Left lung (tissue), 14 donors: ENCODE results near the gene CLK4. TPM values are rescaled to one million over a fixed set of nuclear protein-coding genes. Genes with fewer than 3 reads are reported as not detected.

Experiments used
- ATAC-seq: fragments of 200-7000 bp; cut with Tn5 transposase; one replicate; pipeline ENCODE4 v1.9.1; 2020; ENCODE audit warnings: moderate library complexity
- DNase-seq, 4 donors: peaks; one replicate each; pipeline ENCODE4 v3.0.0-alpha.2; 2013 to 2020
- H3K27ac ChIP-seq, 2 donors: fragments of 200-600 bp; sonication (generic) in 1 of 2; one replicate each; pipeline versions ENCODE4 v1.5.0 to v1.8.0; 2020 to 2021
- H3K27me3 ChIP-seq, 2 donors: fragments of 200-600 bp; sonication (generic) in 1 of 2; one replicate each; pipeline versions ENCODE4 v1.5.0 to v1.8.0; 2020 to 2021
- H3K36me3 ChIP-seq, 2 donors: fragments of 200-600 bp; sonication (generic) in 1 of 2; one replicate each; pipeline versions ENCODE4 v1.5.0 to v1.8.0; 2020 to 2021
- H3K4me1 ChIP-seq, 2 donors: fragments of 200-600 bp; one replicate each; pipeline ENCODE4 v1.8.0; 2021
- H3K4me3 ChIP-seq, 2 donors: fragments of 200-600 bp; sonication (generic) in 1 of 2; one replicate each; pipeline versions ENCODE4 v1.5.0 to v1.8.0; 2020 to 2021; ENCODE audit warnings: mild to moderate bottlenecking in 1 of 2
- H3K9me3 ChIP-seq, 2 donors: fragments of 200-600 bp; sonication (generic) in 1 of 2; one replicate each; pipeline versions ENCODE4 v1.5.0 to v1.8.0; 2020 to 2021
- intact Hi-C, 2 donors: fragments of 100-400 bp; cut with DNase I; formaldehyde crosslinking; loops; one replicate each; pipeline versions ENCODE4 v1.11.2 to v1.14.2; 2022
- long read RNA-seq, 12 donors: library from polyadenylated mRNA in 2 of 12; unstranded in 2 of 12; transcript quantifications; one replicate each; pipeline ENCODE4 v2.0.0 and lab custom pipeline, GENCODE V29; 2019 to 2026
- polyA plus RNA-seq, 6 donors: library from polyadenylated mRNA; unstranded; fragments of 120-200 nt; gene quantifications; one replicate each; pipeline ENCODE4 v1.2.1, GENCODE V29; 2013; ENCODE audit not compliant: insufficient read length in 6 of 6
- total RNA-seq, 2 donors: library from RNA; stranded (reverse); fragmentation: NEBNext Ultra II Directional; extraction: Animal tissue kit (Norgen Biotek cat#: 25700); gene quantifications; one replicate each; pipeline ENCODE4 v1.2.1, GENCODE V29; 2021
- TF ChIP-seq, protein P1 (sequence below), 2 donors: fragments of 200-600 bp; sonication (generic) in 1 of 2; IDR thresholded peaks; one replicate each; pipeline versions ENCODE4 v1.5.0 to v1.8.0; 2021; ENCODE audit warnings: antibody characterized with exemption in 2 of 2
- donor health status: DM: no; HTN: yes; CAD: no.
- donor health status: DM: no; HTN: no; CAD: no.

Gene CLK4
- total RNA-seq, result 10 to 100 TPM; 21.0 to 26.8 TPM
- polyA plus RNA-seq, result 10 to 100 TPM; 68.7 to 95.2 (median 77.6) TPM
- long read RNA-seq, donor 1, transcript CLK4-208 (2 exons, 1,690 nt), result minor isoform, 7 of 35 reads
- long read RNA-seq, donor 1, transcript CLK4-201 (13 exons, 2,568 nt), result major isoform, 11 of 35 reads
- long read RNA-seq, donor 1, partial matches to known transcripts, result 13 of 35 reads
- long read RNA-seq, donor 1, other reads (novel, unspliced or antisense), result 0 of 35 reads
- long read RNA-seq, donor 2, transcript CLK4-208 (2 exons, 1,690 nt), result major isoform, 10 of 29 reads
- long read RNA-seq, donor 2, partial matches to known transcripts, result 11 of 29 reads
- long read RNA-seq, donor 2, other reads (novel, unspliced or antisense), result 0 of 29 reads
- long read RNA-seq, donor 3, partial matches to known transcripts, result 11 of 21 reads
- long read RNA-seq, donor 3, other reads (novel, unspliced or antisense), result 0 of 21 reads
- long read RNA-seq, donor 4, partial matches to known transcripts, result 1 of 6 reads
- long read RNA-seq, donor 4, other reads (novel, unspliced or antisense), result 2 of 6 reads
- long read RNA-seq, donor 5, transcript CLK4-208 (2 exons, 1,690 nt), result major isoform, 5 of 14 reads
- long read RNA-seq, donor 5, partial matches to known transcripts, result 0 of 14 reads
- long read RNA-seq, donor 5, other reads (novel, unspliced or antisense), result 0 of 14 reads
- long read RNA-seq, donor 6, transcript CLK4-201 (13 exons, 2,568 nt), result major isoform, 5 of 26 reads
- long read RNA-seq, donor 6, transcript CLK4-208 (2 exons, 1,690 nt), result major isoform, 5 of 26 reads
- long read RNA-seq, donor 6, partial matches to known transcripts, result 12 of 26 reads
- long read RNA-seq, donor 6, other reads (novel, unspliced or antisense), result 0 of 26 reads
- long read RNA-seq, donor 7, transcript CLK4-201 (13 exons, 2,568 nt), result major isoform, 18 of 33 reads
- long read RNA-seq, donor 7, partial matches to known transcripts, result 13 of 33 reads
- long read RNA-seq, donor 7, other reads (novel, unspliced or antisense), result 0 of 33 reads
- long read RNA-seq, donor 8, transcript CLK4-201 (13 exons, 2,568 nt), result major isoform, 6 of 18 reads
- long read RNA-seq, donor 8, partial matches to known transcripts, result 0 of 18 reads
- long read RNA-seq, donor 8, other reads (novel, unspliced or antisense), result 0 of 18 reads
- long read RNA-seq, donor 9, result 0 reads
- long read RNA-seq, donor 10, result 0 reads
- long read RNA-seq, donor 11, transcript CLK4-208 (2 exons, 1,690 nt), result major isoform, 5 of 14 reads
- long read RNA-seq, donor 11, partial matches to known transcripts, result 6 of 14 reads
- long read RNA-seq, donor 11, other reads (novel, unspliced or antisense), result 0 of 14 reads
- long read RNA-seq, donor 12, partial matches to known transcripts, result 13 of 20 reads
- long read RNA-seq, donor 12, other reads (novel, unspliced or antisense), result 0 of 20 reads

DNA sequence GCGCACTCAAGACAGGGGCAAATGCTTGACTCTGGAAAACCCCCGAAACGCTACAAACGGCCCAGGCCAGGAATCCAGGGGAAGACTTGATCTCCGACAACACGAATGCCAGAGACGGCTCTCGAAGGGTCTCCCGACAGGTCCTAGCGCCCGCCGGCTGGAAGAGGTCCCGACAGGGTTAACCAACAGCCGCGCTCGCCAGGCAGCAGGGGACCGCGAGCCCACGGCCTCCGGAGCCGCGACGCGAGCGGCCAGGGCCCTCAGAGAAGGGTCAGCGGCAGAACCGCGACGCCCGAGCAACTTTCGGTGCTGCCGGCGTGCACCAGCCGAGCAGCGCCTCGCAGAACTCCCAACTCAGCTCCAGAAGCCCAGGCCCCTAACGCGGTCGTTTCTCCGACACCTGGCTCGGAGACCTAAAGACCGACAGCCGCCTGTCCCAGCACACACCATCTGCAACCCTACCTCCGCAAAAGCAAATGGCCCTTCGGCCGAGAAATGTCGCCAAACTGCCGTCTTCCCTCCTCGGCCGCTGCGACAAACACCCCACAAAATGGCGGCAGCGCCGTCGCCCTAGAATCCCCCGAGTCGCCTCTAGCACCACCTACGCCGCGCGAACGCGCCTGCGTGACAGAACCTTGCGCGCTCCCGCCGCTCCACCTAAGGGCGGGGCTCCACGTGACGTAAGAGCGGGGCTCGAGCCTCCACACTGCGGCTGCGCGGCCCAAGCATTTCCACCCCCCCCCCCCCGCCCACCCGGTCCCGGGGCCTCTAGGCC, at the start of gene CLK4:
Gene CLK4 (minus strand): TSS at position 567 of the 775 bp plus-strand sequence. CDS start 3,634 bp downstream, outside the sequence.
- peaks cover 18 to 35% of the 10 kb centered on the region in 2 donors for H3K4me1 ChIP-seq
- no peaks in the 10 kb centered on the region for H3K27me3 ChIP-seq
- H3K4me3 ChIP-seq, result peak within 1 kb of the TSS; percentile 66 to 87
- H3K36me3 ChIP-seq, result peaks cover 0 to 14% of the 10 kb centered on the region in 2 donors
- TF ChIP-seq, protein P1, sequence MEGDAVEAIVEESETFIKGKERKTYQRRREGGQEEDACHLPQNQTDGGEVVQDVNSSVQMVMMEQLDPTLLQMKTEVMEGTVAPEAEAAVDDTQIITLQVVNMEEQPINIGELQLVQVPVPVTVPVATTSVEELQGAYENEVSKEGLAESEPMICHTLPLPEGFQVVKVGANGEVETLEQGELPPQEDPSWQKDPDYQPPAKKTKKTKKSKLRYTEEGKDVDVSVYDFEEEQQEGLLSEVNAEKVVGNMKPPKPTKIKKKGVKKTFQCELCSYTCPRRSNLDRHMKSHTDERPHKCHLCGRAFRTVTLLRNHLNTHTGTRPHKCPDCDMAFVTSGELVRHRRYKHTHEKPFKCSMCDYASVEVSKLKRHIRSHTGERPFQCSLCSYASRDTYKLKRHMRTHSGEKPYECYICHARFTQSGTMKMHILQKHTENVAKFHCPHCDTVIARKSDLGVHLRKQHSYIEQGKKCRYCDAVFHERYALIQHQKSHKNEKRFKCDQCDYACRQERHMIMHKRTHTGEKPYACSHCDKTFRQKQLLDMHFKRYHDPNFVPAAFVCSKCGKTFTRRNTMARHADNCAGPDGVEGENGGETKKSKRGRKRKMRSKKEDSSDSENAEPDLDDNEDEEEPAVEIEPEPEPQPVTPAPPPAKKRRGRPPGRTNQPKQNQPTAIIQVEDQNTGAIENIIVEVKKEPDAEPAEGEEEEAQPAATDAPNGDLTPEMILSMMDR (IDR thresholded peaks at IDR 0.05), result no peak
- no peaks in the 10 kb centered on the region for H3K9me3 ChIP-seq
- intact Hi-C loops, result no loop called here
- peak; percentile 93 to 100 (median 98) for DNase-seq
- H3K27ac ChIP-seq, result peak within 1 kb of the TSS; percentile 94
- peak; percentile 97 for ATAC-seq

DNA sequence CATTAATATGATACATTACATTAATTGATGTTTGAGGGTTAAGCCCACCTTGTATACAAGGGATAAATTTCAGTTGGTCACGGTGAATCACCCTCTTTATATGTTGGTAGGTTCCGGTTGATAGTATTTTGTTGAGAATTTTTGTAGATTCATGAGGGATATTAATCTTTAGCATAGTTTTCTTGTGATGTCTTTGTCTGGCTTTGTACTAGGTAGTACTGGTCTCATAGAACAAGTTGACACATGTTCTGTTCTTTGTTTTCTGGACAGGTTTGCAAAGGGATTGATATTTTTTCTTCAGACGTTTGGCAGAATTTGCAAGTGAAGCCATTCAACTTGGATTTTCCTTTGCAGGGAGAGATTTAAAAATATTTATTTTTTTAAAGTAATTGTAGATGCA, 49.1 kb upstream of the CLK4 start:
- TF ChIP-seq, protein P1 (IDR thresholded peaks at IDR 0.05), result no peak
- no peak overlapping the region for H3K27ac ChIP-seq
- no peak for ATAC-seq
- H3K4me1 ChIP-seq, result peaks cover 3 to 12% of the 10 kb centered on the region in 2 donors
- no peaks in the 10 kb centered on the region for H3K9me3 ChIP-seq
- H3K4me3 ChIP-seq, result no peak overlapping the region
- H3K27me3 ChIP-seq, result no peaks in the 10 kb centered on the region
- intact Hi-C loops, result no loop called here
- H3K36me3 ChIP-seq, result no peaks in the 10 kb centered on the region
- DNase-seq, result no peak

DNA sequence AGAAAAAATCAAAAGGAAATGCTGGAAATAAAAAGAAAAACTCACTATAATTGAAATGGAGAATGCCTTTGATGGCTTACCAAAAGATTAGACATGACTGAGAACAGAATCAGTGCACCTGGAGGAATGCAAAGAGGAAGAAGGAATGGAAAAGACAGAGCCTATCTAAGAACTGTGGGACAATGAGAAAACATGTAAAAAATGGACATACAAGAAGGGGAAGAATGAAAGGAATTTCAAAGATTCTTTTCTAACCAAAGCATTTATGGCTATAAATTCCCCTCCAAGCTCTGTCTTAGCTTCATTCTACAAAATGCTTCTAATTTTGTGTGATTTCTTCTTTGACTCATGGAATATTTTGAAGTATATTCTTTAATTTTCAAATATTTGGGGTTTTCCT, 47.5 kb upstream of the CLK4 start:
- H3K4me3 ChIP-seq, result no peak overlapping the region
- no peak overlapping the region for H3K27ac ChIP-seq
- H3K9me3 ChIP-seq, result no peaks in the 10 kb centered on the region
- H3K4me1 ChIP-seq, result peaks cover 3 to 12% of the 10 kb centered on the region in 2 donors
- TF ChIP-seq, protein P1 (IDR thresholded peaks at IDR 0.05), result no peak
- intact Hi-C loops, result no loop called here
- peaks cover 0 to 5% of the 10 kb centered on the region in 2 donors for H3K27me3 ChIP-seq
- no peak for ATAC-seq
- DNase-seq, result no peak
- no peaks in the 10 kb centered on the region for H3K36me3 ChIP-seq

DNA sequence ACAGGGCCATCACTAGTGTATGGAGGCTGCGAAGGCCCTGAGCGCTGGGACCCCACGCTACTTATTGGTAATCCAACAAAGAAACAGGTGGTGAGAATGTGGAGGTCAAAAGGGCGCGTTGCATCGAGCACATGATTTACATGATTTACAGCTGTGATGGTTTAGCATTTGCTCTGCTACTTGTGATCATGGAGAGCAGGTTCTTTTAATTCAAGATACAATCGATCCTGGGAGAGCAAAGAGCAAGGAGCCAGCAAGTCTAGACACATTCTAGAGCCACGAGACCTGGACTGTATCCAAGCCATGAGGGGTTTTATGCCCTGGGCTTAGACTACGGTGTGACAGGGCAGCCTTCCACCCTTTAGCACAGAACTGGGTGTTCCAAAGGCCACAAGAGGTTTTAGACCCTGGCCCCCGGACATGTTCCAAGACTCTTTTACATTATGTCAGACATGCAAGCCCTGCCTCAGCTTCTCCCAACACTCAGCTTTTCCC, 47.0 kb upstream of the CLK4 start:
- H3K9me3 ChIP-seq, result no peaks in the 10 kb centered on the region
- no peak overlapping the region for H3K27ac ChIP-seq
- H3K36me3 ChIP-seq, result no peaks in the 10 kb centered on the region
- TF ChIP-seq, protein P1 (IDR thresholded peaks at IDR 0.05), result no peak
- DNase-seq (peak in 1 of 4 donors; percentile 41), ATAC-seq (no peak)
- H3K4me3 ChIP-seq, result no peak overlapping the region
- H3K27me3 ChIP-seq, result peaks cover 0 to 5% of the 10 kb centered on the region in 2 donors
- H3K4me1 ChIP-seq, result peaks cover 3 to 12% of the 10 kb centered on the region in 2 donors
- intact Hi-C loops, result no loop called here
